Fibroblast of villous mesenchyme (primary cell): ENCODE results near the gene COL2A1. TPM values are rescaled to one million over a fixed set of nuclear protein-coding genes. Genes with fewer than 3 reads are reported as not detected.
"Not testable (repeated sequence)": the region's sequence is repeated elsewhere in the genome, so short reads cannot be mapped to it uniquely, and the experiment has no call there.

Experiments
- DNase-seq: peaks from one replicate; pipeline ENCODE4 v3.0.0-alpha.2; 2010; ENCODE audit warnings: low read depth
- H3K4me3 ChIP-seq: 2 replicates; pipeline ENCODE4 v1.5.1; 2011; ENCODE audit warnings: low read depth, mild to moderate bottlenecking, low read length
- total RNA-seq: library from RNA; depleted of rRNA; stranded (reverse); fragments of >200 nt; gene quantifications from 2 replicates; pipeline ENCODE4 v1.2.3, GENCODE V29; 2012
- TF ChIP-seq, protein P1 (sequence below): IDR thresholded peaks from 2 replicates; pipeline ENCODE4 v1.5.1; 2012; ENCODE audit warnings: low read depth, mild to moderate bottlenecking, low read length; ENCODE audit not compliant: insufficient read depth

The COL2A1 gene
- total RNA-seq, 1 donor: under 0.01 TPM

- no peak overlapping the region for H3K4me3 ChIP-seq
- TF ChIP-seq, protein P1, sequence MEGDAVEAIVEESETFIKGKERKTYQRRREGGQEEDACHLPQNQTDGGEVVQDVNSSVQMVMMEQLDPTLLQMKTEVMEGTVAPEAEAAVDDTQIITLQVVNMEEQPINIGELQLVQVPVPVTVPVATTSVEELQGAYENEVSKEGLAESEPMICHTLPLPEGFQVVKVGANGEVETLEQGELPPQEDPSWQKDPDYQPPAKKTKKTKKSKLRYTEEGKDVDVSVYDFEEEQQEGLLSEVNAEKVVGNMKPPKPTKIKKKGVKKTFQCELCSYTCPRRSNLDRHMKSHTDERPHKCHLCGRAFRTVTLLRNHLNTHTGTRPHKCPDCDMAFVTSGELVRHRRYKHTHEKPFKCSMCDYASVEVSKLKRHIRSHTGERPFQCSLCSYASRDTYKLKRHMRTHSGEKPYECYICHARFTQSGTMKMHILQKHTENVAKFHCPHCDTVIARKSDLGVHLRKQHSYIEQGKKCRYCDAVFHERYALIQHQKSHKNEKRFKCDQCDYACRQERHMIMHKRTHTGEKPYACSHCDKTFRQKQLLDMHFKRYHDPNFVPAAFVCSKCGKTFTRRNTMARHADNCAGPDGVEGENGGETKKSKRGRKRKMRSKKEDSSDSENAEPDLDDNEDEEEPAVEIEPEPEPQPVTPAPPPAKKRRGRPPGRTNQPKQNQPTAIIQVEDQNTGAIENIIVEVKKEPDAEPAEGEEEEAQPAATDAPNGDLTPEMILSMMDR: no peak
- no peak for DNase-seq
These were observed 38.7 kb downstream of the COL2A1 start for GRCh38 chr12:47965581-47965980.

DNA sequence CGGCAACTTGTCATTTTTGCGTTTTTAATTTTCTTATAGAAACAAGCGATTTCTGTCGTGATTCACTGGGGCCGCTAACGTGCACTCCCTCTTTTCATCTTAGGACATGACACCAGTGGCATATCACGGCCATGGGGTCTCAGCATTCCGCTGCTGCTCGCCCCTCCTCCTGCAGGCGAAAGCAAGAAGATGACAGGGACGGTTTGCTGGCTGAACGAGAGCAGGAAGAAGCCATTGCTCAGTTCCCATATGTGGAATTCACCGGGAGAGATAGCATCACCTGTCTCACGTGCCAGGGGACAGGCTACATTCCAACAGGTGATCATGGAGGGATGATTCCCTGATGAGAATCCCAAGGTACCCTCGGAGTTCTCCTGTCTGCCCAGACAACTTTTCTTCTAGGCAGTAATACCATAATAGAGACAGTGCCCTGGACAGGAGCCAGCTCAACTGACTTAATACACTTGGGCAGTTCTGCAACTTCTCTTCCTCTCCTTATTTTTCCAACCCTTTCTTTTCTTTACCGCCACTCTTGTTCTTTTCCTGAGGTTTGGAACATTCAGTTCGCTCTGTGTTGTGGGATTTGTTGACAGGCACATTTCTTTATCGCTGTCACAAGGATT lies 40.1 kb downstream of the COL2A1 start:
- TF ChIP-seq, protein P1: no peak
- peak overlapping the region; percentile 95 for H3K4me3 ChIP-seq
- no peak for DNase-seq

- TF ChIP-seq, protein P1: peak; percentile 98
- DNase-seq: peak; percentile 89
- peak within 1 kb of the TSS; percentile 95 for H3K4me3 ChIP-seq
These were observed 40.8 kb downstream of the COL2A1 start, which contains the start of gene TMEM106C for GRCh38 chr12:47963340-47964040. TSS of gene TMEM106C (plus strand) at chr12:47963596. CDS start at chr12:47964237, 641 bp downstream.

DNA sequence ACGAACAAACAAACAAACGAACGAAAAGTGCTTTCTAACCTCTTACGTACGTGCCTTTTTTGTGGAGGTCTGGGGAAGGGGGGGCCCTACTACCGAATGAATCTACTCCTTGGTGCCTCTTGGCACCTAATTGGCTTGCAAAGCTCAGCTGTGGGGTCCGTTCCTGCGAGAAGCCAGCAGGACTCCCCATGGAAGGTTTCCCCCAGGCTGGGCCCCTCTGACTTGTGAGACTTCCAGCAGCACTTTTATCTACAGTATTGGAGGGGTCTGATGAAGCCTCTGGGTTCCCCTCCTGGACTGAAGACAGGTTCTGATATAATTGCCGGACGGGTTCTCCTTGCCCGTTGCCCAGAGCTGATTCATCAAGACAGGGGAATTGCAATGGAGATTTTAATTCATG lies 42.1 kb downstream of the COL2A1 start:
- TF ChIP-seq, protein P1: no peak
- no peak overlapping the region for H3K4me3 ChIP-seq
- no peak for DNase-seq

- DNase-seq, H3K4me3 ChIP-seq: not testable (repeated sequence)
These were observed 46.6 kb downstream of the COL2A1 start for GRCh38 chr12:47957671-47958070.

GRCh38 chr12:47955059-47955458 lies 49.2 kb downstream of the COL2A1 start:
- H3K4me3 ChIP-seq: no peak overlapping the region
- no peak for DNase-seq
- TF ChIP-seq, protein P1: no peak

DNA sequence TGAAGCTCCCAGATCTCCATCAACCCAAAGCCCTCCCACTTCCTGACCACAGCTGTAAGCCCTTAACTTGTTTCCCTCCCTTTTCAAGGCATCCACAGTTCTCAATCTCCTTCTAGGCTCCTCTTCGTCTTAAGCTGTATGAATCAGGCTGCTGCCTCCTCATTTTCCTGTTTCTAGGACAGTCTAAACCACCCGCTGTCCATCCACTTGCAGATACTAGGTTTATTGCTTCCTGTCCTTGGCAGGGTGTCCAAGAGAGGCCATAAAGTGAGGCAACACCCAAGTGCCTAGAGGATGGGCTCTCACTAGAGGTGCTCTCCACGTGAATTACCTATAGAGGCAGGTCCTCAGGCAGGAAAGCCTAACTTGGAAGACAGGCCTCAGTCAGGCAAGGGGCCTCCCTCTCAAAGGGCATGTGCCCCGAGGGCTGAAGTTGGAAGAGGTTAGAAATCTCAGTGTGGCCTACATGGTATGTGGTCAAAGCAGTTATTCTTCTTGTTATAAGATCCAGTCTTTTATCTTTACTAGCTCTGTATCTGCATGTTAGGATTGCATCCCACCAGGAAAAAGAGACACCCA lies 49.7 kb downstream of the COL2A1 start:
- peak; percentile 67 for DNase-seq
- H3K4me3 ChIP-seq: no peak overlapping the region
- TF ChIP-seq, protein P1: no peak
